GM12872 (cell line): Measurements from ENCODE around the gene STEAP1.

ENCODE experiments used
- CTCF ChIP-seq: IDR thresholded peaks from 3 replicates; pipeline ENCODE4 v1.5.1; 2011; ENCODE audit warnings: low read depth, mild to moderate bottlenecking, low read length, moderate library complexity; ENCODE audit not compliant: insufficient read depth

Gene STEAP1

GRCh38 chr7:90209776-90210175, 55.5 kb downstream of the STEAP1 start:
- TF ChIP-seq CTCF, result no peak

- TF ChIP-seq CTCF, result no peak
Observed at GRCh38 chr7:90210475-90210874, 56.2 kb downstream of the STEAP1 start.

- no peak for TF ChIP-seq CTCF
Observed at GRCh38 chr7:90210981-90211380, 56.7 kb downstream of the STEAP1 start.

- peak; percentile 68 for TF ChIP-seq CTCF
Observed at GRCh38 chr7:90211391-90212148, 57.3 kb downstream of the STEAP1 start, which contains the start of gene STEAP2. Gene STEAP2, plus strand, starts transcription at chr7:90211740. Its CDS starts 13,343 bp downstream, at chr7:90225083.

- no peak for TF ChIP-seq CTCF
Observed at GRCh38 chr7:90212149-90212495, 57.9 kb downstream of the STEAP1 start.

GRCh38 chr7:90213521-90213920, 59.3 kb downstream of the STEAP1 start:
- no peak for TF ChIP-seq CTCF
